Osteoblast (primary cell): ENCODE results near the gene MEGF10. TPM values are rescaled to one million over a fixed set of nuclear protein-coding genes. Genes with fewer than 3 reads are reported as not detected.
"Not testable (repeated sequence)": the region's sequence is repeated elsewhere in the genome, so short reads cannot be mapped to it uniquely, and the experiment has no call there.

ENCODE experiments used
- DNase-seq: peaks from one replicate; pipeline ENCODE4 v3.0.0; 2011; ENCODE audit warnings: low spot score, mixed read lengths; ENCODE audit not compliant: insufficient read length; ENCODE audit errors: missing footprints
- H2AFZ ChIP-seq: 2 replicates; pipeline ENCODE4 v1.6.0; 2011; ENCODE audit warnings: mild to moderate bottlenecking, low read length
- H3K27ac ChIP-seq: 2 replicates; pipeline ENCODE4 v1.5.1; 2011; ENCODE audit warnings: mild to moderate bottlenecking, low read depth, low read length, moderate library complexity
- H3K27me3 ChIP-seq: 2 replicates; pipeline ENCODE4 v1.6.0; 2012; ENCODE audit warnings: mild to moderate bottlenecking, control low read depth, inconsistent platforms, low read length, moderate library complexity; ENCODE audit not compliant: insufficient read depth
- H3K36me3 ChIP-seq: 2 replicates; pipeline ENCODE4 v1.5.1; 2011; ENCODE audit warnings: mild to moderate bottlenecking, low read length, control low read depth, moderate library complexity; ENCODE audit not compliant: insufficient read depth
- H3K4me1 ChIP-seq: 2 replicates; pipeline ENCODE4 v1.5.1; 2011; ENCODE audit warnings: mild to moderate bottlenecking, low read length, control low read depth, moderate library complexity; ENCODE audit not compliant: insufficient read depth
- H3K4me2 ChIP-seq: 2 replicates; pipeline ENCODE4 v1.6.0; 2011; ENCODE audit warnings: mild to moderate bottlenecking, low read length; ENCODE audit not compliant: insufficient read depth
- H3K4me3 ChIP-seq: fragments of 200-600 bp; sonication (generic); 3 replicates; pipeline ENCODE4 v1.5.1; 2012; ENCODE audit warnings: mild to moderate bottlenecking, low read length, inconsistent platforms; ENCODE audit not compliant: insufficient read depth
- H3K79me2 ChIP-seq: 2 replicates; pipeline ENCODE4 v1.6.0; 2012; ENCODE audit warnings: mild to moderate bottlenecking, low read length, control low read depth, inconsistent platforms; ENCODE audit not compliant: insufficient read depth
- H3K9me3 ChIP-seq: 2 replicates; pipeline ENCODE4 v1.5.1; 2011; ENCODE audit warnings: low read depth, low read length, control low read depth
- H4K20me1 ChIP-seq: 2 replicates; pipeline ENCODE4 v1.6.0; 2012; ENCODE audit warnings: mild to moderate bottlenecking, low read length, control low read depth; ENCODE audit not compliant: insufficient read depth
- total RNA-seq: library from RNA; depleted of rRNA; stranded (reverse); fragments of >200 nt; gene quantifications from 2 replicates; pipeline ENCODE4 v1.2.3, GENCODE V29; 2012
- TF ChIP-seq, protein P1 (sequence below): IDR thresholded peaks from 2 replicates; pipeline ENCODE4 v1.5.1; 2011; ENCODE audit warnings: mild to moderate bottlenecking, low read depth, low read length, moderate library complexity; ENCODE audit errors: extremely low read depth

Gene MEGF10
- total RNA-seq, 1 donor, result 1.4 TPM

DNA sequence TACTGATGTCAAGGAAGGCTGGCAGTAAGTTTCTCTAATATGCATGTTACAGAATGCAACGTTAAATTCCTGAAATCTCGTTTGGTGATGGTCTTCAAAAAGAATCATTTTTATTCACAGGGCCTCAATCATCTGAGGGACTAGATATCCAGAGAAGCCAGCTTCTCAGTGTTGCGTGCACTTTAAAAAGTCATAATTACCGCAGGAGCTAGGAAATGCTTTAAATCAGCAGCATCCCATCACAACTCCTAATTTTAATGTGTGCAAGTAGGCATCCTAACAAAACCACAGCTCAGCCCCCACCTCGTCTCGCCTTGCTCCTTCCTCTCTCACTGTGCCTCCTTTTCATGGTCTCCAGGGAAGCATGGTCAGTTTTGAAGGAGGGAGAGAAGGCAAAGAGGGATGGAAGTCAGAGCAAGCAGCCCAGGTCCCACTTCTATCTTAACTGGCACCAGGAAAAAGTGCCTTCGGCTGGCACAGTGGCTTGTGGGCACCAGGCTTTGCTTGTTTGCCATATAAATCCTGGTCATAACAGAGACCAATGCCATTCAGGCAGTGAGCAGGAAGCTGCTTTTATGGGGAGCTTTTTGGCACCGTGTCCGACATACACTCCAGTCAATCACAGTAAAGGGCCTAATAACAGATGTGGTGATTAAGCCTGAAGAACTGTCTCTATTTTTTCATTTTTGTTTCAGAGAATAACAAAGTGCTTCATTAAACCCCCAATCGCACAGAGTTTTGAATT is 21.4 kb downstream of the MEGF10 start:
- no peaks in the 10 kb centered on the region for H3K4me1 ChIP-seq
- H3K27me3 ChIP-seq, result peaks cover 23% of the 10 kb centered on the region
- no peak overlapping the region for H3K27ac ChIP-seq
- no peaks in the 10 kb centered on the region for H3K36me3 ChIP-seq
- TF ChIP-seq, protein P1, sequence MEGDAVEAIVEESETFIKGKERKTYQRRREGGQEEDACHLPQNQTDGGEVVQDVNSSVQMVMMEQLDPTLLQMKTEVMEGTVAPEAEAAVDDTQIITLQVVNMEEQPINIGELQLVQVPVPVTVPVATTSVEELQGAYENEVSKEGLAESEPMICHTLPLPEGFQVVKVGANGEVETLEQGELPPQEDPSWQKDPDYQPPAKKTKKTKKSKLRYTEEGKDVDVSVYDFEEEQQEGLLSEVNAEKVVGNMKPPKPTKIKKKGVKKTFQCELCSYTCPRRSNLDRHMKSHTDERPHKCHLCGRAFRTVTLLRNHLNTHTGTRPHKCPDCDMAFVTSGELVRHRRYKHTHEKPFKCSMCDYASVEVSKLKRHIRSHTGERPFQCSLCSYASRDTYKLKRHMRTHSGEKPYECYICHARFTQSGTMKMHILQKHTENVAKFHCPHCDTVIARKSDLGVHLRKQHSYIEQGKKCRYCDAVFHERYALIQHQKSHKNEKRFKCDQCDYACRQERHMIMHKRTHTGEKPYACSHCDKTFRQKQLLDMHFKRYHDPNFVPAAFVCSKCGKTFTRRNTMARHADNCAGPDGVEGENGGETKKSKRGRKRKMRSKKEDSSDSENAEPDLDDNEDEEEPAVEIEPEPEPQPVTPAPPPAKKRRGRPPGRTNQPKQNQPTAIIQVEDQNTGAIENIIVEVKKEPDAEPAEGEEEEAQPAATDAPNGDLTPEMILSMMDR, result no peak
- no peak for DNase-seq
- H3K4me3 ChIP-seq, result no peak overlapping the region
- no peaks in the 10 kb centered on the region for H4K20me1 ChIP-seq
- H3K4me2 ChIP-seq, result no peak overlapping the region
- no peaks in the 10 kb centered on the region for H3K9me3 ChIP-seq
- no peak overlapping the region for H2AFZ ChIP-seq
- H3K79me2 ChIP-seq, result no peaks in the 10 kb centered on the region

DNA sequence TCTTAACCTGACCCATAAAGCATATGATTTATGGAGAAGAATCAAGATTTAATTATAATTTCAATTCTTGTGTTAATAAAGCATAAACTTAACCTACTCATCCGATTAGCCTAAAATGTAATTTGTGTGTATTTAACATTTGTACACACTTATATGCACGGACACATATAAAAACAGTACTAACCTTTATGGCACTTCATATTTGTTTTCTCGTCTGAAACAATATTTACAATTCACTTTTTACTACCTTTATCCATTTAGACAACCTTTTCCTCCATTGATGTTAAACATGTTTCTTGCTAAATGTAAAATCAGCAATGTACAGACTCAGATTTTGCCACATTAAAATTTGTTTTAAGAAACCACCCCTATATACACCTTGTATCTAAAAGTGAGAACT is 22.8 kb downstream of the MEGF10 start:
- no peak overlapping the region for H3K4me3 ChIP-seq
- no peak for DNase-seq
- H2AFZ ChIP-seq, result no peak overlapping the region
- no peaks in the 10 kb centered on the region for H3K4me1 ChIP-seq
- TF ChIP-seq, protein P1, result no peak
- H3K9me3 ChIP-seq, result no peaks in the 10 kb centered on the region
- no peaks in the 10 kb centered on the region for H3K36me3 ChIP-seq
- H3K79me2 ChIP-seq, result no peaks in the 10 kb centered on the region
- H3K27ac ChIP-seq, result no peak overlapping the region
- H3K4me2 ChIP-seq, result peak overlapping the region; percentile 50
- no peaks in the 10 kb centered on the region for H4K20me1 ChIP-seq
- H3K27me3 ChIP-seq, result peaks cover 23% of the 10 kb centered on the region

DNA sequence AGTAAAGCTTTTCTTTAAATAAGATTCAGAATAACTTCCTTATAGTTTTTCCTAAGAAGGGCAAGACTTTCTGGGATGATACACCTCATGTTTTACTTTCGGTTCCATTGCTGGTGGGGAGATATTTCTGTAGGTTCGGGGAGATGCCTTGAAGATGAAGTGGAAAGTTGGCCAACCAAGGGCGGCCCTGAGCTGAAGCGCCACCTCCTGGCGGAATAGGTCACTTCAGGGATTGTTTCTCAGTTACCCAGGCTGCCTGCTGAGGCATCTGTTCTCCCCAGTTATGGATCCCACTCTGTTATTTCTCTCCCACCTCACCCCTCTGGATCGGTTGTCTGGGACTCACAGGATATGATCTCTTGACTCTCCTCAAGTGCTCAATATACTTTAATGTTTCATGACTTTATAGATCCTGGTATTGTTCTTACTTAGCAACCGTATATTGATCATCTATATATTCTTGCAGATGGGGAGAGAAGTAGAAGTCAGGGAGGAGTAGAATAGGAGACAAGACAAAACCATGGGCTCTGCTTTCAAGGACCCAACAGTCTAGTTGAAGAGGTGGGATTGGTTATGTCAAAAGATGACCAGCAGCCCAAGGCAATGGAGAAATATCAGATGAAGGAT is 23.4 kb downstream of the MEGF10 start:
- Histone ChIP-seq H3K36me3 (no peaks in the 10 kb centered on the region), H3K27me3 (peaks cover 23% of the 10 kb centered on the region), H3K9me3 (no peaks in the 10 kb centered on the region), H3K79me2 (no peaks in the 10 kb centered on the region), H3K27ac (no peak overlapping the region), H2AFZ (no peak overlapping the region), H3K4me3 (no peak overlapping the region), H4K20me1 (no peaks in the 10 kb centered on the region), H3K4me1 (no peaks in the 10 kb centered on the region), H3K4me2 (peak overlapping the region; percentile 50)
- DNase-seq, result peak; percentile 82
- TF ChIP-seq, protein P1, result peak; percentile 88

DNA sequence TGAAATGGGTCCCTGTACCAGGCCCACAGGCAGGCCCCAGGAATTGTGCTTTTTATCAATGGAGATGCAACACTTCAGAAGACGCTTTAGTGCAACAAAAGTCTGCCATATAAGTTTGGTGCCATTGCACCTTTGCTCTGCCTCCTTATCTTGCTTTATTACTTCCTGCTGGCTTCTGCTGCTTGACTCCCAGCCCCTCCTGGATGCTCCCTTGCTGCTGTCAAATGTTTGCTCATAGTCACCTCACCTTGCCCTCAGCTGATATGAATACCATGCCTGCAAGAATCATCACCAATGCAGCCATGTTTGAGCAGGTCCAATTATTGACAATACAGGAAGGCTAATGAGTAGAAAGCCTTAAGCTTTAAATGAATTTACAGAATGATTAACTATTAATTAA is 25.4 kb downstream of the MEGF10 start:
- peaks cover 5% of the 10 kb centered on the region for H3K4me1 ChIP-seq
- no peaks in the 10 kb centered on the region for H4K20me1 ChIP-seq
- no peak overlapping the region for H3K4me3 ChIP-seq
- H3K27me3 ChIP-seq, result peaks cover 16% of the 10 kb centered on the region
- H2AFZ ChIP-seq, result no peak overlapping the region
- H3K36me3 ChIP-seq, result no peaks in the 10 kb centered on the region
- TF ChIP-seq, protein P1, result no peak
- H3K79me2 ChIP-seq, result no peaks in the 10 kb centered on the region
- H3K4me2 ChIP-seq, result no peak overlapping the region
- no peaks in the 10 kb centered on the region for H3K9me3 ChIP-seq
- H3K27ac ChIP-seq, result no peak overlapping the region
- no peak for DNase-seq

DNA sequence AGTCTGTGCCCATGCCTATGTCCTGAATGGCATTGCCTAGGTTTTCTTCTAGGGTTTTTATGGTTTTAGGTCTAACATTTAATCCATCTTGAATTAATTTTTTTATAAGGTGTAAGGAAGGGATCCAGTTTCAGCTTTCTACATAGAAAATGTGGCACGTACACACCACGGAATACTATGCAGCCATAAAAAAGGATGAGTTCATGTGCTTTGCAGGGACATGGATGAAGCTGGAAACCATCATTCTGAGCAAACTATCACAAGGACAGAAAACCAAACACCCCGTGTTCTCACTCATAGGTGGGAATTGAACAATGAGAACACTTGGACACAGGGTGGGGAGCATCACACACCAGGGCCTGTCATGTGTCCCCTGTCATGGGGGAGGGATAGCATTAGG is 26.8 kb downstream of the MEGF10 start:
- H3K27me3 ChIP-seq, H3K4me2 ChIP-seq, H3K4me3 ChIP-seq, DNase-seq, H4K20me1 ChIP-seq, H2AFZ ChIP-seq, H3K36me3 ChIP-seq, H3K27ac ChIP-seq, H3K79me2 ChIP-seq, H3K9me3 ChIP-seq, H3K4me1 ChIP-seq: not testable (repeated sequence)
